Gastrocnemius medialis (tissue), 4 donors: ENCODE results near the gene CAMSAP1. TPM values are rescaled to one million over a fixed set of nuclear protein-coding genes. Genes with fewer than 3 reads are reported as not detected.

ENCODE experiments used
- ATAC-seq, 2 donors: fragments of 150-250 bp; one replicate each; pipeline ENCODE4 v1.9.1; 2016
- DNase-seq, 2 donors: peaks; one replicate each; pipeline ENCODE4 v3.0.0-alpha.2; 2019
- H3K27ac ChIP-seq, 4 donors: fragments of 200-600 bp; sonication (generic); 1 replicate in 1 of 4; 2 replicates in 3 of 4; pipeline ENCODE4 v1.5.1; 2016 to 2018; ENCODE audit warnings: mild to moderate bottlenecking in 2 of 4, moderate library complexity in 1 of 4
- H3K27me3 ChIP-seq, 3 donors: fragments of 200-600 bp; sonication (generic) in 2 of 3; 1 replicate in 1 of 3; 2 replicates in 2 of 3; pipeline versions ENCODE4 v1.5.1 to v1.6.0; 2016 to 2019; ENCODE audit warnings: mild to moderate bottlenecking in 1 of 3, moderate library complexity in 1 of 3
- H3K36me3 ChIP-seq, 2 donors: fragments of 200-600 bp; sonication (generic) in 1 of 2; one replicate each; pipeline ENCODE4 v1.5.1; 2017 to 2018
- H3K4me1 ChIP-seq, 2 donors: fragments of 200-600 bp; sonication (generic) in 1 of 2; one replicate each; pipeline ENCODE4 v1.5.1; 2016 to 2017; ENCODE audit warnings: mild to moderate bottlenecking in 2 of 2
- H3K4me3 ChIP-seq, 4 donors: fragments of 200-600 bp; sonication (generic) in 3 of 4; 1 replicate in 1 of 4; 2 replicates in 3 of 4; pipeline ENCODE4 v1.5.1; 2016 to 2019; ENCODE audit warnings: mild to moderate bottlenecking in 2 of 4
- H3K9me3 ChIP-seq, 3 donors: fragments of 200-600 bp; sonication (generic) in 2 of 3; 1 replicate in 1 of 3; 2 replicates in 2 of 3; pipeline ENCODE4 v1.5.1; 2016 to 2019
- CTCF ChIP-seq, 5 experiments: fragments of 450-650 bp in 3 of 5; fragments of 200-600 bp in 2 of 5; sonication (generic) in 2 of 5; IDR thresholded peaks in 4 of 5; conservative IDR thresholded peaks in 1 of 5; 1 replicate in 4 of 5; 2 replicates in 1 of 5; pipeline ENCODE4 v1.5.1; 2016 to 2019; ENCODE audit warnings: antibody characterized with exemption in 5 of 5, mild to moderate bottlenecking in 3 of 5, moderate library complexity in 3 of 5
- POLR2A ChIP-seq, 2 donors: fragments of 450-650 bp; IDR thresholded peaks; one replicate each; pipeline ENCODE4 v1.6.1; 2017; ENCODE audit warnings: antibody characterized with exemption in 2 of 2, mild to moderate bottlenecking in 2 of 2, moderate library complexity in 2 of 2
- in situ Hi-C, 4 donors: fragments of 200-750 bp; cut with MboI; loops; one replicate each; pipeline versions ENCODE4 v1.15.0 to v1.8.0; 2017; ENCODE audit warnings: low sequenced_read_pairs in 4 of 4
- intact Hi-C: fragments of 100-400 bp; cut with DNase I; formaldehyde crosslinking; loops from one replicate; pipeline ENCODE4 v1.15.1; 2023; ENCODE audit warnings: low total_unique reads
- total RNA-seq, 4 donors: library from RNA; depleted of rRNA; stranded (reverse); fragments of >200 nt; gene quantifications; one replicate each; pipeline versions ENCODE4 v1.1.0 to v1.2.3, GENCODE V29; 2016

The CAMSAP1 gene
- total RNA-seq, 4 donors from 2014 or later = 54.8 to 94.9 (median 82.9) TPM

GRCh38 chr9:135787776-135788575, 119.4 kb downstream of the CAMSAP1 start:
- Histone ChIP-seq H3K4me1 (no peaks in the 10 kb centered on the region), H3K4me3 (no peak overlapping the region), H3K27me3 (no peaks in the 10 kb centered on the region), H3K9me3 (no peaks in the 10 kb centered on the region), H3K27ac (no peak overlapping the region), H3K36me3 (no peaks in the 10 kb centered on the region)
- DNase-seq (no peak), ATAC-seq (no peak)
- in situ Hi-C loops = no loop called here
- intact Hi-C loops = no loop called here
- TF ChIP-seq POLR2A (IDR thresholded peaks at IDR 0.05) = no peak
- no peak for TF ChIP-seq CTCF (IDR thresholded peaks at IDR 0.05 in 4 of 5, conservative IDR thresholded peaks at IDR 0.05 in 1 of 5)

GRCh38 chr9:135787317-135787716, 120.0 kb downstream of the CAMSAP1 start:
- DNase-seq (no peak), ATAC-seq (no peak)
- Histone ChIP-seq H3K4me3 (no peak overlapping the region), H3K27ac (no peak overlapping the region), H3K36me3 (no peaks in the 10 kb centered on the region), H3K4me1 (no peaks in the 10 kb centered on the region), H3K27me3 (no peaks in the 10 kb centered on the region), H3K9me3 (no peaks in the 10 kb centered on the region)
- intact Hi-C loops = no loop called here
- in situ Hi-C loops = no loop called here
- no peak for TF ChIP-seq POLR2A (IDR thresholded peaks at IDR 0.05)
- TF ChIP-seq CTCF (IDR thresholded peaks at IDR 0.05 in 4 of 5, conservative IDR thresholded peaks at IDR 0.05 in 1 of 5) = no peak

- Histone ChIP-seq H3K9me3 (no peaks in the 10 kb centered on the region), H3K4me1 (no peaks in the 10 kb centered on the region), H3K27ac (no peak overlapping the region), H3K36me3 (no peaks in the 10 kb centered on the region), H3K27me3 (no peaks in the 10 kb centered on the region), H3K4me3 (no peak overlapping the region)
- in situ Hi-C loops (no loop called here), intact Hi-C loops (no loop called here)
- no peak for ATAC-seq
- no peak for DNase-seq
- TF ChIP-seq CTCF (IDR thresholded peaks at IDR 0.05 in 4 of 5, conservative IDR thresholded peaks at IDR 0.05 in 1 of 5) (no peak), POLR2A (IDR thresholded peaks at IDR 0.05) (no peak)
Observed at GRCh38 chr9:135786146-135786690, 121.1 kb downstream of the CAMSAP1 start.

- H3K36me3 ChIP-seq = no peaks in the 10 kb centered on the region
- no peaks in the 10 kb centered on the region for H3K9me3 ChIP-seq
- H3K27ac ChIP-seq = no peak overlapping the region
- intact Hi-C loops (no loop called here), in situ Hi-C loops (no loop called here)
- H3K4me1 ChIP-seq = no peaks in the 10 kb centered on the region
- TF ChIP-seq CTCF (IDR thresholded peaks at IDR 0.05 in 4 of 5, conservative IDR thresholded peaks at IDR 0.05 in 1 of 5) (no peak), POLR2A (IDR thresholded peaks at IDR 0.05) (no peak)
- DNase-seq (no peak), ATAC-seq (no peak)
- no peak overlapping the region for H3K4me3 ChIP-seq
- H3K27me3 ChIP-seq = no peaks in the 10 kb centered on the region
Observed at GRCh38 chr9:135785013-135785575, 122.3 kb downstream of the CAMSAP1 start.
